Thymus (tissue), 11 donors: Measurements from ENCODE around the gene RAB6B. TPM values are rescaled to one million over a fixed set of nuclear protein-coding genes. Genes with fewer than 3 reads are reported as not detected.

ENCODE experiments used
- DNase-seq, 9 donors: peaks; one replicate each; pipeline ENCODE4 v3.0.0-alpha.2; 2013; ENCODE audit warnings: low spot score in 9 of 9, low read depth in 6 of 9, missing footprints in 1 of 9
- H3K27ac ChIP-seq, 2 donors: one replicate each; pipeline ENCODE4 v1.5.1; 2013; ENCODE audit warnings: control low read depth in 1 of 2, low read depth in 1 of 2, low read length in 1 of 2, mild to moderate bottlenecking in 1 of 2, moderate library complexity in 1 of 2
- H3K27me3 ChIP-seq, 2 donors: one replicate each; pipeline ENCODE4 v1.5.1; 2013; ENCODE audit warnings: low read length in 1 of 2; ENCODE audit not compliant: control insufficient read depth in 2 of 2, insufficient read depth in 1 of 2
- H3K36me3 ChIP-seq, 2 donors: one replicate each; pipeline ENCODE4 v1.5.1; 2013; ENCODE audit warnings: low read length in 1 of 2, mild to moderate bottlenecking in 1 of 2, moderate library complexity in 1 of 2; ENCODE audit not compliant: control insufficient read depth in 2 of 2, insufficient read depth in 2 of 2
- H3K4me1 ChIP-seq, 2 donors: one replicate each; pipeline ENCODE4 v1.5.1; 2013; ENCODE audit warnings: low read length in 2 of 2; ENCODE audit not compliant: control insufficient read depth in 2 of 2, insufficient read depth in 2 of 2
- H3K4me3 ChIP-seq, 2 donors: one replicate each; pipeline ENCODE4 v1.5.1; 2013; ENCODE audit warnings: low read length in 2 of 2, control low read depth in 1 of 2, mild to moderate bottlenecking in 1 of 2
- H3K9me3 ChIP-seq, 2 donors: one replicate each; pipeline ENCODE4 v1.5.1; 2013; ENCODE audit warnings: low read length in 1 of 2, mild to moderate bottlenecking in 1 of 2; ENCODE audit not compliant: control insufficient read depth in 2 of 2, insufficient read depth in 1 of 2
- WGBS: extraction: QIAGEN DNeasy Blood & Tissue Kit; methylation state at CpG from one replicate; pipeline ENCODE4 v1.1.7; 2013; 5-methylcytosine and 5-hydroxymethylcytosine counted together
- polyA plus RNA-seq: library from polyadenylated mRNA; stranded (reverse); fragments of 200-250 nt; gene quantifications from one replicate; pipeline ENCODE4 v1.2.3, GENCODE V29; 2013
- total RNA-seq: library from RNA; stranded (reverse); fragments of 120-200 nt; gene quantifications from one replicate; pipeline ENCODE4 v1.2.4, GENCODE V29; 2013
- donor health status: healthy.

Gene RAB6B
- total and polyA plus RNA-seq, 2 donors = 0.24 to 2.1 TPM

DNA sequence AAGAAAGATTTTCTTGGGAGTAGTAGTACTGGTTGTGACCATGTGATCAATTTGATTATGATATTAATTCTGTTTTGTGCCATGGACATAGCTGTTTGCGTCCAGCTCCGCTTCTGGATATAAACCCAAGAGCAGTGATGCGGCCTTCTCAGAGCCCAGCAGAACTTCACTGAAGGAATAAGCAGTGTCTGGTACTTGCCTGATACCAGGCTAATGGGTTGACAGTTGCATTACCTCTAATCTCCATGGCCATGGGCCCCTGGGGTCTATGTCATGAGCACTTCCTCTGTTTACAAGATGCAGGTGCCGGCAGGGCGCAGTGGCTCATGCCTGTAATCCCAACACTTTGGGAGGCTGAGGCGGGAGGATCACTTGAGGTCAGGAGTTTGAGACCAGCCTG lies 36.3 kb upstream of the RAB6B start:
- H3K4me1 ChIP-seq = peaks cover 5 to 14% of the 10 kb centered on the region in 2 donors
- H3K4me3 ChIP-seq = no peak overlapping the region
- 98% methylated on average over 6 of the region's 6 CpGs for WGBS
- DNase-seq = no peak
- peaks cover 0 to 12% of the 10 kb centered on the region in 2 donors for H3K27me3 ChIP-seq
- H3K27ac ChIP-seq = no peak overlapping the region
- peaks cover 0 to 4% of the 10 kb centered on the region in 2 donors for H3K9me3 ChIP-seq
- H3K36me3 ChIP-seq = no peaks in the 10 kb centered on the region

DNA sequence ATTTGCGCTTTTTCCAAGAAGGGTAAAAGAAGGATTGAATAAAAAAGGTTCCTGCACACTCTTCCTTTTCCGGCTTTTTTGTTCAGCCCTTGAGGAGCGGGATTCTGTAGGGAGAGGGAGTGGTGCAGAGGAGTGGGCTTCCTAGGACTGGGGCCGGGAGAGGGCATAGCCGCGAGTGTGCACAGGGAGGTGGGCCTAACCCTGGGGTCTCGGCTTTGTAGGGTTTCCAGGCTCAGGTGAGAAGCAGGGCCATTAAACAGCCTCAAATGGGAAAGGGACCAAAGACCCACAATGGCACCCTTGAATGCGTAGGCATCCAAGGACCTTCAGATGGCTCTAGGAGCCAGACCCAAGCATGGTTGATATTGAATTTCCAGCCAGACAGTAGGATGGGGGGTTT lies 35.4 kb upstream of the RAB6B start:
- no peak for DNase-seq
- peaks cover 0 to 4% of the 10 kb centered on the region in 2 donors for H3K9me3 ChIP-seq
- no peaks in the 10 kb centered on the region for H3K36me3 ChIP-seq
- 92% methylated on average over 8 of the region's 8 CpGs for WGBS
- H3K4me3 ChIP-seq = no peak overlapping the region
- peaks cover 0 to 16% of the 10 kb centered on the region in 2 donors for H3K27me3 ChIP-seq
- H3K4me1 ChIP-seq = peaks cover 5 to 16% of the 10 kb centered on the region in 2 donors
- no peak overlapping the region for H3K27ac ChIP-seq

DNA sequence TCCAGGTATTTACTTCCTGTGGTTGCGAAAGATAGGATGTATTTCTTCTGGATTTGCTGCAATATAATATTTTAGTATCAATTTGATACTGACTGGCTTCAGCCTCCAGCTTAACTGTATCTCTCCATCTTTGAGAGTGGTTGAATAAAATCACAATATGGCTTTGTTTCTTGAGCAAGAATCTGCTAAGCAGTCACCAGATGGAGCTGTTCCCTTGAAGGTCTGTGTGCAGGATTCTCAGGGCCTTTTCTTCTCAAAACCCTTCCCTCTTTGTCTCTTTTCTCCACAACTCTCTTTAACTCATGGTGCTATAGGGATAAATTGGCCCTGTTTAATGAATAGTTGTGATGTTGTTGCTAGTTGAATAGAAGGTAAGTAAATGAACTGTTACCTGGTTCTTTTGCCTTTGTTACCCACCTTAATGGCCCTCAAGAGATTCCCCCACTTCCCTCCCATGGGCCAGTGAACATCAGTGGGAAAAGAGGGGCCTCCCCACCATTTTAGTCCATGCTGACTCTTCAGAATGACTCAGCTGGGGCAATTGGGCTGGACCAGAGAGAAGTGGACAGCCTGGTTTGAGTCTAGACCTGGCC lies 34.8 kb upstream of the RAB6B start:
- Histone ChIP-seq H3K9me3 (peaks cover 0 to 4% of the 10 kb centered on the region in 2 donors), H3K27me3 (peaks cover 0 to 16% of the 10 kb centered on the region in 2 donors), H3K27ac (no peak overlapping the region), H3K4me1 (peaks cover 5 to 16% of the 10 kb centered on the region in 2 donors), H3K4me3 (no peak overlapping the region), H3K36me3 (no peaks in the 10 kb centered on the region)
- peak in 7 of 9 donors; percentile 29 to 75 (median 39) for DNase-seq
- 97% methylated on average over 1 of the region's 1 CpG for WGBS

DNA sequence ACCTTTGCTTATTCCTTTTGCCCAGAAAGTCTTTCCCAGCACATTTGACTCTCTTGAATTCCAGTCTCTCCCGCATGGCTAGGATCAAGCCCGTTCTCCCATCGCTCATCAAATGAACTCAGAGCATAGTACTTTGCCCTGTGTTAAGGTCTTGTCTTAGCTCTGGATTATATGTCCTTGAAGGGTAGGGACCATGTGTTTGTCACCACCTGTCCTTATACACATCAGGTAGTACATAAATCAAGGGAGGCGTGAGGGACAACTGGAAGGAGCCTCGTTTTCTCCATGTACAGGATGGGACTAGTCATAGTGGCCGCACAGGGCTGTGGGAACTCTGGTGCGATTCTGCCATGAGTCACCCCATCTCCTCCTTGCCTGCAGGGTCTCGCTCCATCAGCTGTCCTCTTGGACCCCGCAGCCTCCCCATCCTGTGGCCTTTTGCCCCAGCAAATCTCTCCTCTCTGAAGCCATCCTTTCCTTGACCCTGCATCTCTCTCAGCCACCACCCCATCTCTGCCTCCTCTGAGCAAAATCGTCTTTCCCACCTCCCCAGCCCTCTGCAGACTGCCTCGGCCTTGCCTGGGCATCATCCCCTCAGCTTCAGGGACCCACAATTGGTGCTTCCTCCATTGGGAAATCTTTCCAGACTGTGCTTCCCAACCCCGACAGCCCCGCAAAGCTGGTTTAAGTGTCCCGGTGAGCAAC lies 33.4 kb upstream of the RAB6B start:
- H3K9me3 ChIP-seq = peaks cover 0 to 4% of the 10 kb centered on the region in 2 donors

DNA sequence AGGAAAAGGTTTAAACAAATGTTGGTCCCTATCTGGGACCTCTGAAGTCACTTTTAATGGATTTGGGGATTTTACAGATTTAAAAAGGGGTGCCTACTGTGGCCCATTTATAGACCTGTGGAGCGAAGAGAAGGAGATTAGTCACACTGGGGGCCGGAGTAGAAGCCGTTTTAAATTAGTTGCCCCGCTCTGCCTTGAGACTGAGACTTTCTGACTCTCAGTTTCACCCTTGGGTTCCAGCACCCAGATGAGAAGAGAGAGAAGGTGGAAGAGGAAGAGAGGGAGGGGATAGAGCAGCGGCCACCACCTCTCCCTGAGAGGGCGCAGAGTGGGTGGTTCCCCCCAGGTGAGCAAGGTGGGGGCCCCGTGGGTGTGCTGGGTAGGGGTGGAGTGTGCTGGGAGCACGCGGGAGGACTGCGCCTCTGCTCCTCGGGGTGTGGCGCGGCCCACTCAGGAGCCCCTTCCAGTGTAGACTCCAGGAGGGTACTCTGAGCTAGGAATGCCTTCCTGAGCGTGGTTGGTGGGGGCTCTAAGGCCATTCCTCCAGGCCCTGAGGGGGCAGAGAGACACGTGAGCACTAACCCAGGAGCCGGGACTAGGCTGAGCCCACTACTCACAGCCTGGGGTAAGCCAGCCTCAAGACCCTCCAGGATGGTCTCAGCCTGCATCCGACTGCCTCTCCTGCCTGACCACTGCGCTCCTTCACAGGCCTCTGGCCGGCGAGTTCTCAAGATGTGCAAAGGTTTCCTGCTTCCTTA lies 32.6 kb upstream of the RAB6B start:
- H3K4me3 ChIP-seq = no peak overlapping the region
- peaks cover 0 to 16% of the 10 kb centered on the region in 2 donors for H3K27me3 ChIP-seq
- H3K9me3 ChIP-seq = peaks cover 0 to 4% of the 10 kb centered on the region in 2 donors
- 87% methylated on average over 20 of the region's 20 CpGs for WGBS
- H3K4me1 ChIP-seq = peaks cover 5 to 13% of the 10 kb centered on the region in 2 donors
- no peak overlapping the region for H3K27ac ChIP-seq
- DNase-seq = no peak
- no peaks in the 10 kb centered on the region for H3K36me3 ChIP-seq

More for the DNA sequence above, 33.4 kb upstream of the RAB6B start:
- no peak overlapping the region for H3K27ac ChIP-seq
- no peak overlapping the region for H3K4me3 ChIP-seq
- peaks cover 0 to 16% of the 10 kb centered on the region in 2 donors for H3K27me3 ChIP-seq
- H3K4me1 ChIP-seq = peaks cover 5 to 13% of the 10 kb centered on the region in 2 donors
- WGBS = 96% methylated on average over 14 of the region's 14 CpGs
- DNase-seq = no peak
- no peaks in the 10 kb centered on the region for H3K36me3 ChIP-seq

DNA sequence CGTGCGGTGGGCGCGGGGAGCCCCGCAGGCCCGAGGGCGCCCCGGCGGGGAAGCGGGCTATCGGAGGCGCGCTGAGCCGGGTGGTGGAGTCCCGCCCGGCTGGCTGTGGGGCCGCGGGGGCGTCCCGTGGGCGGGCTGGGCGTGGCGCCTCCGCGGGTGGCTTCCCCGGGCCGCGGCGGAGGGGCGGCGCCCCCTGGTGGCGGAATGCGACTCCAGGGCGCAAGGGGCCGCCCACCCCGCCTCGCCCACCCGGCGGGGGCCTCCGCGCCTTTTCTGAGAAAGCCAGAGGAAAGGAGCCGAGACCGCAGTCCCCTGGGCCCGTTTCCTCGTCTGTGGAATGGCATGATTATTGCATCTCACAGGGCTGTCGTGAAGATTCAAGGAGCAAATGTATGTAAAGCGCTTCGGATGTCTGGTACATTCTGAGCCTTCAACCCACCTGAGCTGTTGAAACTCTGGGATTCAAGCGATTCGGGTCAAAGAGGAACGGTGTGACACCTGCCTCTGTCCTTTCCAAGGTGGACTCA lies 31.9 kb upstream of the RAB6B start:
- peaks cover 0 to 16% of the 10 kb centered on the region in 2 donors for H3K27me3 ChIP-seq
- no peak overlapping the region for H3K27ac ChIP-seq
- H3K9me3 ChIP-seq = peaks cover 0 to 4% of the 10 kb centered on the region in 2 donors
- peak overlapping the region; percentile 24 to 47 for H3K4me3 ChIP-seq
- DNase-seq = peak in 8 of 9 donors; percentile 41 to 84 (median 69)
- under 1% methylated on average over 51 of the region's 51 CpGs for WGBS
- H3K36me3 ChIP-seq = no peaks in the 10 kb centered on the region
- peaks cover 5 to 13% of the 10 kb centered on the region in 2 donors for H3K4me1 ChIP-seq

DNA sequence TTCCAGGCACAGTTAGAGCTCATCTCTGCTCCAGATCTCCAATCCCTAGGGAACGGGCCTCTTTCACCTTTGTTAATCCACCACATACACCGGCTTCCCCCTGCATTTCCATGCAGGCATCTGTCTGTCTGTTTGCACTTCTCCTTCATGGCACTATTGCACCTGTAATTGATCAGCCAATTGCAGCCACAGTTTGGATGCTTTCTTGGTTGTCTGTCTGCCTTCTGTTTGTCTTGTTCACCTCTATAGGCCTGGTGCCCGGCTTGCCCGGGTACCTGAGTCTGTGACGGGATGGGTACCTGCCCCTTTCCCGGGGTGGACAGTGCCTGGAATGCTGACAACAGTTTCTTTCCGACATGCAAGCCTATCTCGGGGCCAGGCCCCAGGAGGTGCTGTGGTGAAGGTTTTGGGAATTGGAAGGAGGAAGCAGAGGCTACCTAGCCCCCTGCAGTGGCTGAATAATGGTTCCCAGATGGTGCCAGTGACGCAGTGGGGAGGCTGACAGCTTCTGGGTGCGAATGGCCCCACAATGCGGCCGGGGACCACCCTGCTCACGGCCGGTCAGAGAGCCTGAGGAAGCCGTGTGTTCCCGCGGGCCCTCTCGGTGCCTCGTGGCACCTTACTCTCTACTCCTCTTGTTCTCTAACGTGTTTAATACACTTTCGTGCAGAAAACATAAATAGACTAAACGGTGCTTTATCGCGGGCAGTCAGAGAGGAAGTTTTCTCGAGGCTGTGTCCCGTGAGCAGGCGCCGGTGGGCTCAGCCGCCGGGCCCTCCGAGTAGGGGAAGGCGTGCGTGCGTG lies 31.3 kb upstream of the RAB6B start:
- WGBS = 27% methylated on average over 34 of the region's 34 CpGs
- no peak overlapping the region for H3K27ac ChIP-seq
- DNase-seq = no peak
- H3K36me3 ChIP-seq = no peaks in the 10 kb centered on the region
- peaks cover 0 to 16% of the 10 kb centered on the region in 2 donors for H3K27me3 ChIP-seq
- H3K4me3 ChIP-seq = peak overlapping the region; percentile 24 to 47
- peaks cover 0 to 4% of the 10 kb centered on the region in 2 donors for H3K9me3 ChIP-seq
- peaks cover 5 to 13% of the 10 kb centered on the region in 2 donors for H3K4me1 ChIP-seq

DNA sequence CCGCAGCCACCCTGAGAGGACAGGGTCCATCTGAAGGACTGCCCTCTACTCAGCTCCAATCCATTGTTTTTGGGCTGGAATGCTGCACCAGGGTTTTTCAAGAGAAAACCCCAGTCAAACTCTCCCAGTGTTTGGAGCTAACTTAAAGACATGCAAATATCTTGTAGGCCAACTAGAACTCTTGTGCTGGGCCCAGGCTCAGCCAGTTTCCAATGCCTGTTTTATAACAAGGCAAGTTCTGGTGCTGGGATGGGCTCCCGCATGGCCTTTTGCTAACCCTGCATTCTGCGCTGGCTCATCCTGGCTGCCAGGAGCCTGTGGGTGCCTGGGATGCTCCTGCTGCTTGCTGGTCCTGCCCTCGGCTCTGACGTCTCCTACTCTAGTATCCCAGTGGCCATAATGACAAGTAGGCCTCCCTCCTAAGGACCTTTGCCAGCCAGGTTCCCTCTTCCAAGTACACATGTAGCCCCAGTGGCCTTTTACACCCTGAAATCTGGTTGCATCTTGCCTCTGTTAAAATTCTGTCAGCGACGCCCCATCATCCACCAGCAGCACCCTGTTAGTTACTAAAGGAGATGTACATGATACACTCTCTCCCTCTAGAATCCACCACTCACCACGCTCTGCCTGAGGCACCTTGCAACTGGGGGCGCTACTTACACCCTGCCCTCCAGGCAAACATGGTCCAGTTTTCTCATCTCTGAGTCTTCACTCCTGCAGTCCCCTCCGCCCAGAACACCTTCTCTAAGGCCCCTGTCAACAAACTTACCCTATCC lies 30.5 kb upstream of the RAB6B start:
- H3K36me3 ChIP-seq = no peaks in the 10 kb centered on the region
- no peak overlapping the region for H3K4me3 ChIP-seq
- H3K4me1 ChIP-seq = peaks cover 5 to 13% of the 10 kb centered on the region in 2 donors
- peaks cover 0 to 16% of the 10 kb centered on the region in 2 donors for H3K27me3 ChIP-seq
- H3K27ac ChIP-seq = no peak overlapping the region
- 98% methylated on average over 10 of the region's 10 CpGs for WGBS
- H3K9me3 ChIP-seq = peaks cover 0 to 4% of the 10 kb centered on the region in 2 donors
- no peak for DNase-seq
